Transverse colon (tissue), 4 donors: ENCODE results near the gene STAT5B.

Source experiments
- EP300 ChIP-seq: sonication (generic); formaldehyde crosslinking; IDR thresholded peaks from one replicate; pipeline ENCODE4 v1.6.1; 2017; ENCODE audit warnings: antibody characterized with exemption, low read depth
- POLR2A ChIP-seq: fragments of 450-650 bp; IDR thresholded peaks from one replicate; pipeline ENCODE4 v1.6.1; 2016; ENCODE audit warnings: antibody characterized with exemption, mild to moderate bottlenecking, moderate library complexity
- POLR2AphosphoS5 ChIP-seq, 3 donors: sonication (generic); formaldehyde crosslinking; IDR thresholded peaks; one replicate each; pipeline ENCODE4 v1.6.1; 2016; ENCODE audit warnings: antibody characterized with exemption in 3 of 3
- TF ChIP-seq, protein P1 (sequence below), 5 experiments: fragments of 200-600 bp in 3 of 5; fragments of 450-650 bp in 2 of 5; sonication (generic) in 3 of 5; IDR thresholded peaks; 1 replicate in 2 of 5; 2 replicates in 3 of 5; pipeline ENCODE4 v1.5.1; 2016 to 2017; ENCODE audit warnings: antibody characterized with exemption in 5 of 5, inconsistent platforms in 3 of 5, mild to moderate bottlenecking in 2 of 5, moderate library complexity in 1 of 5

DNA sequence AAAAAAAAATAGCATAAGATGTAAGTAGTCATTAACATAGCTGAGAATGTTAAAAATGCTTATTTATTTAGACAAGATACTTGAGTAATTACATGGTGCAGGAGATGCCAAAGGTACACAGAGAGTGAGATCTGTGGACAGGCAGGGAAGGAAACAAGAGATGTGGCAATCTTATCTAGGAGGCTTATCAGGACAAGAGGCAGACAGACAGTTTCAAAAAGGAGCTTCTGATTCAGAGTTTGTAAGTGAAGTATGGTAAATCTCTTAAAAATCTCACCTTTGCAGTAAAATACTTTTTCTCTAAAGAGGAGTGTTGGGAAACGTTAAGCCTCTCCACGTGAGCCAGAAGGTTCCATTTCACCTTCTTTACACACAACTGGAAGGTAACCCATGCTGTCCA is 62.0 kb downstream of the STAT5B start:
- TF ChIP-seq POLR2A (no peak), EP300 (no peak), POLR2AphosphoS5 (IDR thresholded peaks at IDR 0.05) (no peak)
- TF ChIP-seq, protein P1, sequence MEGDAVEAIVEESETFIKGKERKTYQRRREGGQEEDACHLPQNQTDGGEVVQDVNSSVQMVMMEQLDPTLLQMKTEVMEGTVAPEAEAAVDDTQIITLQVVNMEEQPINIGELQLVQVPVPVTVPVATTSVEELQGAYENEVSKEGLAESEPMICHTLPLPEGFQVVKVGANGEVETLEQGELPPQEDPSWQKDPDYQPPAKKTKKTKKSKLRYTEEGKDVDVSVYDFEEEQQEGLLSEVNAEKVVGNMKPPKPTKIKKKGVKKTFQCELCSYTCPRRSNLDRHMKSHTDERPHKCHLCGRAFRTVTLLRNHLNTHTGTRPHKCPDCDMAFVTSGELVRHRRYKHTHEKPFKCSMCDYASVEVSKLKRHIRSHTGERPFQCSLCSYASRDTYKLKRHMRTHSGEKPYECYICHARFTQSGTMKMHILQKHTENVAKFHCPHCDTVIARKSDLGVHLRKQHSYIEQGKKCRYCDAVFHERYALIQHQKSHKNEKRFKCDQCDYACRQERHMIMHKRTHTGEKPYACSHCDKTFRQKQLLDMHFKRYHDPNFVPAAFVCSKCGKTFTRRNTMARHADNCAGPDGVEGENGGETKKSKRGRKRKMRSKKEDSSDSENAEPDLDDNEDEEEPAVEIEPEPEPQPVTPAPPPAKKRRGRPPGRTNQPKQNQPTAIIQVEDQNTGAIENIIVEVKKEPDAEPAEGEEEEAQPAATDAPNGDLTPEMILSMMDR (IDR thresholded peaks at IDR 0.05): no peak
